GM12878 (cell line): ENCODE data around the gene ACTA2. TPM values are rescaled to one million over a fixed set of nuclear protein-coding genes. Genes with fewer than 3 reads are reported as not detected.

Experiments
- ATAC-seq: fragments of 200-7000 bp; cut with Tn5 transposase; 3 replicates; pipeline ENCODE4 v1.9.1; 2020; ENCODE audit warnings: mild to moderate bottlenecking, moderate library complexity
- BruUV-seq: library from RNA; stranded (reverse); fragments of 400-500 nt; replicated peaks from 2 replicates; lab custom pipeline; 2021; lab: Mats Ljungman, UMichigan
- CTCF ChIA-PET: fragments of 300-600 bp; sonication (Branson Sonifier 250); formaldehyde crosslinking; extraction: SDS; loops from one replicate; lab custom pipeline; 2021; ENCODE audit warnings: inconsistent platforms; lab: Yijun Ruan, JAX
- POLR2A ChIA-PET: fragments of 350-600 bp; formaldehyde crosslinking; extraction: SDS; loops from one replicate; lab custom pipeline; 2021; ENCODE audit warnings: inconsistent platforms; lab: Charles Lee
- RAD21 ChIA-PET: fragments of 300-600 bp; sonication (Branson Sonifier 250); formaldehyde crosslinking; loops from one replicate; lab custom pipeline; 2023; ENCODE audit warnings: antibody characterized with exemption; ENCODE audit not compliant: unreplicated experiment; lab: Charles Lee
- SMC1A ChIA-PET: fragments of 300-600 bp; sonication (Branson Sonifier 250); formaldehyde crosslinking; loops from one replicate; lab custom pipeline; 2023; ENCODE audit not compliant: unreplicated experiment, uncharacterized antibody; lab: Charles Lee
- DNase-seq: peaks from one replicate; pipeline ENCODE4 v3.0.0-alpha.2; 2011; ENCODE audit warnings: low read depth, low spot score
- FAIRE-seq: peaks from 3 replicates; lab custom pipeline; 2011; peaks lifted over from hg19 to GRCh38; lab: Jason Lieb, UNC
- H2AFZ ChIP-seq: 2 replicates; pipeline ENCODE4 v1.6.0; 2011; ENCODE audit warnings: low read depth, low read length, control low read depth; ENCODE audit not compliant: control insufficient read depth
- H3K27ac ChIP-seq: 2 replicates; pipeline ENCODE4 v1.5.1; 2011; ENCODE audit warnings: control low read depth; ENCODE audit not compliant: control insufficient read depth, insufficient read depth
- H3K27me3 ChIP-seq, 2 experiments: replicated peaks in 1 of 2; 2 replicates each; pipeline versions ENCODE4 v1.6.0 to v1.6.1; 2011; ENCODE audit warnings: low read length in 1 of 2; ENCODE audit not compliant: control insufficient read depth in 2 of 2, insufficient read depth in 2 of 2
- H3K36me3 ChIP-seq, 2 experiments: 2 replicates each; pipeline ENCODE4 v1.5.1; 2011; ENCODE audit warnings: low read length in 1 of 2; ENCODE audit not compliant: control insufficient read depth in 2 of 2, insufficient read depth in 2 of 2
- H3K4me1 ChIP-seq: 2 replicates; pipeline ENCODE4 v1.6.1; 2011; ENCODE audit warnings: mild to moderate bottlenecking, low read length, moderate library complexity, mixed read lengths; ENCODE audit not compliant: control insufficient read depth, insufficient read depth
- H3K4me2 ChIP-seq: 2 replicates; pipeline ENCODE4 v1.6.0; 2011; ENCODE audit warnings: control low read depth; ENCODE audit not compliant: control insufficient read depth, insufficient read depth
- H3K4me3 ChIP-seq: fragments of 200-600 bp; sonication (generic); 2 replicates; pipeline ENCODE4 v1.5.1; 2016
- H3K79me2 ChIP-seq: 2 replicates; pipeline ENCODE4 v1.6.0; 2011; ENCODE audit warnings: low read length; ENCODE audit not compliant: control insufficient read depth, insufficient read depth
- H3K9ac ChIP-seq: 2 replicates; pipeline ENCODE4 v1.8.0; 2011; ENCODE audit warnings: low read length, control low read depth, mixed read lengths; ENCODE audit not compliant: control insufficient read depth, insufficient read depth
- H3K9me3 ChIP-seq: replicated peaks from 3 replicates; pipeline ENCODE4 v1.5.1; 2011; ENCODE audit warnings: mild to moderate bottlenecking, low read length; ENCODE audit not compliant: control insufficient read depth, insufficient read depth
- H4K20me1 ChIP-seq: 2 replicates; pipeline ENCODE4 v1.6.0; 2011; ENCODE audit not compliant: control insufficient read depth, insufficient read depth
- ATF2 ChIP-seq: IDR thresholded peaks from 2 replicates; pipeline ENCODE4 v1.6.1; 2012; ENCODE audit warnings: low read length, inconsistent platforms
- E2F8 ChIP-seq: fragments of 450-650 bp; IDR thresholded peaks from 2 replicates; pipeline ENCODE4 v1.6.1; 2018; ENCODE audit warnings: mild to moderate bottlenecking, low read depth, moderate library complexity; ENCODE audit not compliant: partially characterized antibody
- EED ChIP-seq: sonication (generic); IDR thresholded peaks from 2 replicates; pipeline ENCODE4 v1.6.1; 2016; ENCODE audit warnings: antibody characterized with exemption, low read depth
- HDGF ChIP-seq: fragments of 450-650 bp; IDR thresholded peaks from 2 replicates; pipeline ENCODE4 v1.6.1; 2016; ENCODE audit warnings: antibody characterized with exemption
- IRF3 ChIP-seq: fragments of 450-650 bp; IDR thresholded peaks from 2 replicates; pipeline ENCODE4 v1.6.1; 2014; ENCODE audit warnings: mild to moderate bottlenecking
- KDM1A ChIP-seq: fragments of 200-600 bp; sonication (generic); IDR thresholded peaks from 2 replicates; pipeline ENCODE4 v1.6.1; 2016; ENCODE audit warnings: borderline replicate concordance
- NFYA ChIP-seq: IDR thresholded peaks from 2 replicates; pipeline ENCODE4 v1.6.1; 2011; ENCODE audit warnings: low read depth, mild to moderate bottlenecking, low read length, improper control_type of control experiment, borderline replicate concordance
- NR2F1 ChIP-seq: fragments of 450-650 bp; conservative IDR thresholded peaks from 2 replicates; pipeline ENCODE4 v1.6.1; 2017; ENCODE audit warnings: mild to moderate bottlenecking
- RCOR1 ChIP-seq: conservative IDR thresholded peaks from 2 replicates; pipeline ENCODE4 v1.6.1; 2012; ENCODE audit warnings: low read depth, low read length, improper control_type of control experiment
- SIX5 ChIP-seq: IDR thresholded peaks from 2 replicates; pipeline ENCODE4 v1.6.1; 2011; ENCODE audit warnings: mild to moderate bottlenecking, low read depth, low read length, moderate library complexity; ENCODE audit not compliant: severe bottlenecking
- SRF ChIP-seq, 2 experiments: IDR thresholded peaks; 2 replicates each; pipeline ENCODE4 v1.6.1; 2011; ENCODE audit warnings: low read depth in 2 of 2, low read length in 2 of 2, mild to moderate bottlenecking in 1 of 2, moderate library complexity in 1 of 2
- TAF1 ChIP-seq: IDR thresholded peaks from 2 replicates; pipeline ENCODE4 v1.6.1; 2011; ENCODE audit warnings: mild to moderate bottlenecking, low read depth, low read length, borderline replicate concordance
- ZBTB11 ChIP-seq: fragments of 450-650 bp; formaldehyde crosslinking; IDR thresholded peaks from 2 replicates; pipeline ENCODE4 v1.5.0; 2022; ENCODE audit warnings: mild to moderate bottlenecking, missing genetic modification characterization
- ZNF24 ChIP-seq: fragments of 450-650 bp; IDR thresholded peaks from 2 replicates; pipeline ENCODE4 v1.6.1; 2017; ENCODE audit warnings: antibody characterized with exemption, mild to moderate bottlenecking
- ZNF274 ChIP-seq: IDR thresholded peaks from one replicate; pipeline ENCODE4 v1.8.0; 2011; ENCODE audit not compliant: insufficient read length, insufficient read depth
- in situ Hi-C: fragments of 300-500 bp; cut with MboI; formaldehyde crosslinking; loops from 9 replicates; pipeline ENCODE4 v1.14.3; 2018; ENCODE audit warnings: mixed read lengths
- intact Hi-C: fragments of 100-400 bp; cut with micrococcal nuclease; formaldehyde crosslinking; loops from one replicate; pipeline ENCODE4 v1.14.2; 2022; ENCODE audit not compliant: unreplicated experiment
- polyA plus RNA-seq, 11 experiments: library from polyadenylated mRNA; depleted of rRNA in 4 of 11; unstranded in 6 of 11; stranded (reverse) in 5 of 11; fragments of >200 nt; fragmentation: Nextera tagmentation in 4 of 11; fragmentation: Illumina TruSeq in 1 of 11; extraction: Ambion mirVana in 4 of 11; extraction: Trizol in 1 of 11; gene quantifications; 1 replicate in 1 of 11; 2 replicates in 10 of 11; pipeline versions ENCODE4 v1.2.1 to v1.2.3, GENCODE V29; 2011 to 2016; ENCODE audit warnings: inconsistent platforms in 2 of 11, missing spikeins in 2 of 11, low read depth in 1 of 11
- total RNA-seq, 4 experiments: library from RNA; depleted of rRNA in 3 of 4; stranded (reverse); fragments of >200 nt in 3 of 4; fragmentation: Illumina TruSeq in 1 of 4; extraction: Trizol in 1 of 4; gene quantifications; 2 replicates each; pipeline versions ENCODE4 v1.2.1 to v1.2.3, GENCODE V29; 2013 to 2021

ACTA2 gene
- total and polyA plus RNA-seq, 10 of the 15 experiments (the other 5 are each of a cell fraction or from before 2014, with no cell fraction given), result 7.4 to 78.2 (median 32.4) TPM

GRCh38 chr10:88886557-88886956 lies 66.0 kb downstream of the ACTA2 start:
- in situ Hi-C loops (no loop called here), intact Hi-C loops (loop anchor here (10.0 kb wide), 1 partner anchor 528 kb away; the partner anchor contains the start of gene IFIT5)
- CTCF ChIA-PET, result interaction anchor here (1.2 to 9.8 kb wide), 6 partner anchors 13 to 327 kb away, joined by 3 to 116 read pairs (median 52); partner anchors contain the start of gene FAS
- RAD21 ChIA-PET, result interaction anchor here (0.6 to 13.0 kb wide), 9 partner anchors 14 to 817 kb away, joined by 3 to 249 read pairs (median 12); partner anchors contain the start of gene FAS
- H3K4me3 ChIP-seq, result peak overlapping the region; percentile 55
- no peaks in the 10 kb centered on the region for H3K27me3 ChIP-seq
- H3K4me2 ChIP-seq, result peak overlapping the region; percentile 77
- no peaks in the 10 kb centered on the region for H4K20me1 ChIP-seq
- POLR2A ChIA-PET, result interaction anchor here (0.9 to 13.1 kb wide), 7 partner anchors 8 to 506 kb away, joined by 3 to 248 read pairs (median 5); partner anchors contain the start of genes FAS and IFIT1
- H3K79me2 ChIP-seq, result peaks cover 100% of the 10 kb centered on the region
- DNase-seq, result no peak
- SMC1A ChIA-PET, result interaction anchor here (1.6 to 12.6 kb wide), 7 partner anchors 7 to 106 kb away, joined by 5 to 329 read pairs (median 76); partner anchors contain the start of gene FAS
- FAIRE-seq, result no peak
- no peak overlapping the region for H2AFZ ChIP-seq
- peak overlapping the region; percentile 61 for H3K27ac ChIP-seq
- no TSS peak for BruUV-seq
- peak; percentile 76 for ATAC-seq
- peak overlapping the region; percentile 68 for H3K9ac ChIP-seq
- H3K36me3 ChIP-seq, result no peaks in the 10 kb centered on the region
- no peaks in the 10 kb centered on the region for H3K9me3 ChIP-seq
- H3K4me1 ChIP-seq, result peaks cover 46% of the 10 kb centered on the region
- TF ChIP-seq ATF2 (peak; percentile 75), TAF1 (peak; percentile 20; the same call in 1 of the 2 replicates), NFYA (no peak), E2F8 (no peak), ZNF24 (no peak), IRF3 (no peak), SIX5 (no peak), RCOR1 (no peak), KDM1A (no peak), HDGF (no peak), NR2F1 (no peak), ZBTB11 (CRISPR knock-in tag) (no peak), SRF (IDR thresholded peaks at IDR 0.05; ENCODE audit: low read depth in 2 of 2, low read length in 2 of 2) (0 out of 4 replicates have a peak, but pooled peaks of 1 of the 2 experiments have one; percentile 5), EED (no peak), ZNF274 (no peak)
